HCT116 (cell line): ENCODE measurements around the gene SLC43A3. TPM values are rescaled to one million over a fixed set of nuclear protein-coding genes. Genes with fewer than 3 reads are reported as not detected.

Experiments used
- ATAC-seq: fragments of 200-7000 bp; cut with Tn5 transposase; 2 replicates; pipeline ENCODE4 v1.9.1; 2020; ENCODE audit warnings: mild to moderate bottlenecking, moderate library complexity
- BruUV-seq: library from RNA; stranded (reverse); fragments of 400-500 nt; replicated peaks from 2 replicates; lab custom pipeline; 2021; lab: Mats Ljungman, UMichigan
- CTCF ChIA-PET: fragments of 300-600 bp; sonication (Branson Sonifier 250); formaldehyde crosslinking; loops from one replicate; lab custom pipeline; 2021; ENCODE audit warnings: antibody characterized with exemption; lab: Charles Lee
- POLR2A ChIA-PET: fragments of 300-600, 350-600 bp; sonication (Branson Sonifier 250); formaldehyde crosslinking; loops from one replicate; lab custom pipeline; 2021; ENCODE audit warnings: antibody characterized with exemption; lab: Charles Lee
- RAD21 ChIA-PET, 2 experiments: fragments of 300-600 bp; sonication (Branson Sonifier 250); formaldehyde crosslinking; loops; one replicate each; lab custom pipeline; 2023; ENCODE audit warnings: low total read pairs in 2 of 2; ENCODE audit not compliant: uncharacterized antibody in 2 of 2, unreplicated experiment in 2 of 2, low non-redundant PET in 1 of 2; lab: Charles Lee
- DNase-seq: peaks from one replicate; pipeline ENCODE4 v3.0.0-alpha.2; 2010; ENCODE audit warnings: low read depth, low spot score
- H2AFZ ChIP-seq: fragments of 200-600 bp; shearing (Covaris generic), sonication (generic); 2 replicates; pipeline ENCODE4 v1.6.1; 2017; ENCODE audit warnings: low read depth, mixed run types, mixed read lengths, antibody characterized with exemption, low read length; ENCODE audit not compliant: poor library complexity, severe bottlenecking
- H3K27ac ChIP-seq: 2 replicates; pipeline ENCODE4 v1.5.1; 2012; ENCODE audit warnings: low read depth, low read length
- H3K27me3 ChIP-seq: fragments of 200-600 bp; sonication (generic); 2 replicates; pipeline ENCODE4 v1.6.1; 2016; ENCODE audit warnings: mixed run types, low read length, mixed read lengths; ENCODE audit not compliant: insufficient read depth
- H3K36me3 ChIP-seq, 2 experiments: fragments of 200-500 bp in 1 of 2; fragments of 200-600 bp in 1 of 2; sonication (Bioruptor generic) in 1 of 2; sonication (generic) in 1 of 2; 2 replicates each; pipeline versions ENCODE4 v1.5.1 to v1.6.1; 2014 to 2016; ENCODE audit warnings: low read length in 2 of 2, inconsistent platforms in 1 of 2, mixed read lengths in 1 of 2, mixed run types in 1 of 2; ENCODE audit not compliant: insufficient read depth in 2 of 2, control insufficient read depth in 1 of 2
- H3K4me1 ChIP-seq, 2 experiments: fragments of 200-600 bp in 1 of 2; sonication (generic) in 1 of 2; 2 replicates each; pipeline versions ENCODE4 v1.5.1 to v1.6.1; 2012 to 2017; ENCODE audit warnings: low read length in 2 of 2, inconsistent platforms in 1 of 2, mild to moderate bottlenecking in 1 of 2, mixed read lengths in 1 of 2, mixed run types in 1 of 2, moderate library complexity in 1 of 2; ENCODE audit not compliant: insufficient read depth in 2 of 2, control insufficient read depth in 1 of 2
- H3K4me2 ChIP-seq: fragments of 200-600 bp; sonication (generic); 2 replicates; pipeline ENCODE4 v1.6.1; 2017; ENCODE audit warnings: mixed run types, low read length, mixed read lengths
- H3K4me3 ChIP-seq, 2 experiments: fragments of 200-600 bp in 1 of 2; sonication (generic) in 1 of 2; replicated peaks in 1 of 2; 2 replicates each; pipeline ENCODE4 v1.5.1; 2011 to 2016; ENCODE audit warnings: low read length in 2 of 2, control low read depth in 1 of 2, low read depth in 1 of 2, mild to moderate bottlenecking in 1 of 2, mixed read lengths in 1 of 2, mixed run types in 1 of 2
- H3K79me2 ChIP-seq: fragments of 200-600 bp; sonication (generic); 2 replicates; pipeline ENCODE4 v1.6.1; 2017; ENCODE audit warnings: mild to moderate bottlenecking, mixed run types, low read length, moderate library complexity, mixed read lengths; ENCODE audit not compliant: insufficient read depth
- H3K9ac ChIP-seq: fragments of 200-600 bp; sonication (generic); 2 replicates; pipeline ENCODE4 v1.6.1; 2016; ENCODE audit warnings: low read length, mixed read lengths
- H3K9me2 ChIP-seq: fragments of 200-600 bp; sonication (generic), shearing (Covaris generic); 2 replicates; pipeline ENCODE4 v1.6.1; 2017; ENCODE audit warnings: mixed run types, mild to moderate bottlenecking, moderate library complexity; ENCODE audit not compliant: insufficient read depth
- H3K9me3 ChIP-seq, 2 experiments: fragments of 200-500 bp in 1 of 2; fragments of 200-600 bp in 1 of 2; sonication (Bioruptor generic) in 1 of 2; sonication (generic) in 1 of 2; 2 replicates each; pipeline ENCODE4 v1.6.1; 2014 to 2017; ENCODE audit warnings: low read length in 2 of 2, mixed read lengths in 2 of 2, inconsistent platforms in 1 of 2, low read depth in 1 of 2, mild to moderate bottlenecking in 1 of 2, mixed run types in 1 of 2, moderate library complexity in 1 of 2; ENCODE audit not compliant: control insufficient read depth in 1 of 2, insufficient read depth in 1 of 2
- H4K20me1 ChIP-seq: fragments of 200-600 bp; sonication (generic), shearing (Covaris generic); 2 replicates; pipeline ENCODE4 v1.6.1; 2017; ENCODE audit warnings: mixed run types, mild to moderate bottlenecking, moderate library complexity; ENCODE audit not compliant: insufficient read depth
- CEBPB ChIP-seq: IDR thresholded peaks from 2 replicates; pipeline ENCODE4 v1.6.1; 2012; ENCODE audit warnings: low read depth
- EGR1 ChIP-seq: IDR thresholded peaks from 2 replicates; pipeline ENCODE4 v1.6.1; 2012; ENCODE audit warnings: low read depth
- EZH2 ChIP-seq: fragments of 200-600 bp; sonication (generic); IDR thresholded peaks from 2 replicates; pipeline ENCODE4 v1.6.1; 2017; ENCODE audit warnings: antibody characterized with exemption, mixed run types
- POLR2A ChIP-seq: IDR thresholded peaks from 2 replicates; pipeline ENCODE4 v1.7.0; 2011; ENCODE audit warnings: borderline replicate concordance; ENCODE audit not compliant: insufficient read depth, insufficient read length; ENCODE audit errors: extremely low read depth
- REST ChIP-seq: IDR thresholded peaks from 2 replicates; pipeline ENCODE4 v1.6.1; 2012; ENCODE audit warnings: low read depth
- YY1 ChIP-seq: IDR thresholded peaks from 2 replicates; pipeline ENCODE4 v1.6.1; 2011; ENCODE audit warnings: low read length, low read depth, moderate library complexity, mild to moderate bottlenecking; ENCODE audit not compliant: insufficient replicate concordance; ENCODE audit errors: extremely low read depth
- intact Hi-C: fragments of 100-400 bp; cut with micrococcal nuclease; formaldehyde crosslinking; loops from 2 replicates; pipeline ENCODE4 v1.10.0; 2022
- total RNA-seq: library from RNA; stranded (reverse); gene quantifications from one replicate; pipeline ENCODE4 v1.2.1, GENCODE V29; 2021; ENCODE audit not compliant: unreplicated experiment

The SLC43A3 gene
- total RNA-seq, 1 experiment from 2014 or later, result 36.9 TPM

GRCh38 chr11:57394203-57394965, 32.5 kb downstream of the SLC43A3 start:
- POLR2A ChIA-PET, result no interaction called here
- H3K4me3 ChIP-seq, result no peak overlapping the region
- intact Hi-C loops, result no loop called here
- no peaks in the 10 kb centered on the region for H3K79me2 ChIP-seq
- H2AFZ ChIP-seq, result no peak overlapping the region
- H4K20me1 ChIP-seq, result no peaks in the 10 kb centered on the region
- no peak overlapping the region for H3K27ac ChIP-seq
- H3K9ac ChIP-seq, result no peak overlapping the region
- TF ChIP-seq REST, result no peak
- TF ChIP-seq CEBPB, result no peak
- no peak for TF ChIP-seq POLR2A
- TF ChIP-seq YY1, result no peak
- no peak for TF ChIP-seq EZH2
- TF ChIP-seq EGR1, result no peak
- no peak for DNase-seq
- BruUV-seq, result no TSS peak
- RAD21 ChIA-PET, result no interaction called here
- CTCF ChIA-PET, result no interaction called here
- H3K27me3 ChIP-seq, result peaks cover 13% of the 10 kb centered on the region
- no peaks in the 10 kb centered on the region for H3K36me3 ChIP-seq
- no peaks in the 10 kb centered on the region for H3K9me3 ChIP-seq
- H3K4me1 ChIP-seq, result no peaks in the 10 kb centered on the region
- no peaks in the 10 kb centered on the region for H3K9me2 ChIP-seq
- H3K4me2 ChIP-seq, result no peak overlapping the region
- no peak for ATAC-seq
